GM12878 (cell line): ENCODE data around the gene CCDC182. TPM values are rescaled to one million over a fixed set of nuclear protein-coding genes. Genes with fewer than 3 reads are reported as not detected.

Experiments used
- ATAC-seq: fragments of 200-7000 bp; cut with Tn5 transposase; 3 replicates; pipeline ENCODE4 v1.9.1; 2020; ENCODE audit warnings: mild to moderate bottlenecking, moderate library complexity
- BruUV-seq: library from RNA; stranded (reverse); fragments of 400-500 nt; replicated peaks from 2 replicates; lab custom pipeline; 2021; lab: Mats Ljungman, UMichigan
- CTCF ChIA-PET: fragments of 300-600 bp; sonication (Branson Sonifier 250); formaldehyde crosslinking; extraction: SDS; loops from one replicate; lab custom pipeline; 2021; ENCODE audit warnings: inconsistent platforms; lab: Yijun Ruan, JAX
- POLR2A ChIA-PET: fragments of 350-600 bp; formaldehyde crosslinking; extraction: SDS; loops from one replicate; lab custom pipeline; 2021; ENCODE audit warnings: inconsistent platforms; lab: Charles Lee
- RAD21 ChIA-PET: fragments of 300-600 bp; sonication (Branson Sonifier 250); formaldehyde crosslinking; loops from one replicate; lab custom pipeline; 2023; ENCODE audit warnings: antibody characterized with exemption; ENCODE audit not compliant: unreplicated experiment; lab: Charles Lee
- SMC1A ChIA-PET: fragments of 300-600 bp; sonication (Branson Sonifier 250); formaldehyde crosslinking; loops from one replicate; lab custom pipeline; 2023; ENCODE audit not compliant: unreplicated experiment, uncharacterized antibody; lab: Charles Lee
- DNase-seq: peaks from one replicate; pipeline ENCODE4 v3.0.0-alpha.2; 2011; ENCODE audit warnings: low read depth, low spot score
- FAIRE-seq: peaks from 3 replicates; lab custom pipeline; 2011; peaks lifted over from hg19 to GRCh38; lab: Jason Lieb, UNC
- H2AFZ ChIP-seq: 2 replicates; pipeline ENCODE4 v1.6.0; 2011; ENCODE audit warnings: low read depth, low read length, control low read depth; ENCODE audit not compliant: control insufficient read depth
- H3K27ac ChIP-seq: 2 replicates; pipeline ENCODE4 v1.5.1; 2011; ENCODE audit warnings: control low read depth; ENCODE audit not compliant: control insufficient read depth, insufficient read depth
- H3K27me3 ChIP-seq, 2 experiments: replicated peaks in 1 of 2; 2 replicates each; pipeline versions ENCODE4 v1.6.0 to v1.6.1; 2011; ENCODE audit warnings: low read length in 1 of 2; ENCODE audit not compliant: control insufficient read depth in 2 of 2, insufficient read depth in 2 of 2
- H3K36me3 ChIP-seq, 2 experiments: 2 replicates each; pipeline ENCODE4 v1.5.1; 2011; ENCODE audit warnings: low read length in 1 of 2; ENCODE audit not compliant: control insufficient read depth in 2 of 2, insufficient read depth in 2 of 2
- H3K4me1 ChIP-seq: 2 replicates; pipeline ENCODE4 v1.6.1; 2011; ENCODE audit warnings: mild to moderate bottlenecking, low read length, moderate library complexity, mixed read lengths; ENCODE audit not compliant: control insufficient read depth, insufficient read depth
- H3K4me2 ChIP-seq: 2 replicates; pipeline ENCODE4 v1.6.0; 2011; ENCODE audit warnings: control low read depth; ENCODE audit not compliant: control insufficient read depth, insufficient read depth
- H3K4me3 ChIP-seq: fragments of 200-600 bp; sonication (generic); 2 replicates; pipeline ENCODE4 v1.5.1; 2016
- H3K79me2 ChIP-seq: 2 replicates; pipeline ENCODE4 v1.6.0; 2011; ENCODE audit warnings: low read length; ENCODE audit not compliant: control insufficient read depth, insufficient read depth
- H3K9ac ChIP-seq: 2 replicates; pipeline ENCODE4 v1.8.0; 2011; ENCODE audit warnings: low read length, control low read depth, mixed read lengths; ENCODE audit not compliant: control insufficient read depth, insufficient read depth
- H3K9me3 ChIP-seq: replicated peaks from 3 replicates; pipeline ENCODE4 v1.5.1; 2011; ENCODE audit warnings: mild to moderate bottlenecking, low read length; ENCODE audit not compliant: control insufficient read depth, insufficient read depth
- H4K20me1 ChIP-seq: 2 replicates; pipeline ENCODE4 v1.6.0; 2011; ENCODE audit not compliant: control insufficient read depth, insufficient read depth
- CBX5 ChIP-seq: sonication (generic); IDR thresholded peaks from 2 replicates; pipeline ENCODE4 v1.6.1; 2016; ENCODE audit warnings: low read depth, moderate library complexity, mild to moderate bottlenecking, inconsistent platforms
- FOS ChIP-seq: IDR thresholded peaks from 3 replicates; pipeline ENCODE4 v1.6.1; 2011; ENCODE audit warnings: borderline replicate concordance; ENCODE audit not compliant: insufficient read length; ENCODE audit errors: extremely low read depth
- HDGF ChIP-seq: fragments of 450-650 bp; IDR thresholded peaks from 2 replicates; pipeline ENCODE4 v1.6.1; 2016; ENCODE audit warnings: antibody characterized with exemption
- POLR2A ChIP-seq: IDR thresholded peaks from 2 replicates; pipeline ENCODE4 v1.6.1; 2011; ENCODE audit warnings: low read depth, mild to moderate bottlenecking, low read length
- STAT1 ChIP-seq: fragments of 450-650 bp; conservative IDR thresholded peaks from 2 replicates; pipeline ENCODE4 v1.6.1; 2014; ENCODE audit warnings: antibody characterized with exemption, mild to moderate bottlenecking
- TBL1XR1 ChIP-seq: IDR thresholded peaks from 2 replicates; pipeline ENCODE4 v1.6.1; 2012; ENCODE audit warnings: low read depth, low read length, improper control_type of control experiment
- TCF12 ChIP-seq: IDR thresholded peaks from 2 replicates; pipeline ENCODE4 v1.6.1; 2011; ENCODE audit warnings: low read depth, mild to moderate bottlenecking, low read length
- ZNF217 ChIP-seq: fragments of 450-650 bp; IDR thresholded peaks from 2 replicates; pipeline ENCODE4 v1.6.1; 2017; ENCODE audit warnings: antibody characterized with exemption, mild to moderate bottlenecking
- WGBS: methylation state at CpG from one replicate; pipeline ENCODE4 v1.1.6; 2016; ENCODE audit warnings: low lambda C conversion rate; ENCODE audit not compliant: insufficient replicate concordance, insufficient coverage; ENCODE audit errors: missing lambda C conversion rate; 5-methylcytosine and 5-hydroxymethylcytosine counted together
- in situ Hi-C: fragments of 300-500 bp; cut with MboI; formaldehyde crosslinking; loops from 9 replicates; pipeline ENCODE4 v1.14.3; 2018; ENCODE audit warnings: mixed read lengths
- intact Hi-C: fragments of 100-400 bp; cut with micrococcal nuclease; formaldehyde crosslinking; loops from one replicate; pipeline ENCODE4 v1.14.2; 2022; ENCODE audit not compliant: unreplicated experiment
- polyA plus RNA-seq, 11 experiments: library from polyadenylated mRNA; depleted of rRNA in 4 of 11; unstranded in 6 of 11; stranded (reverse) in 5 of 11; fragments of >200 nt; fragmentation: Nextera tagmentation in 4 of 11; fragmentation: Illumina TruSeq in 1 of 11; extraction: Ambion mirVana in 4 of 11; extraction: Trizol in 1 of 11; gene quantifications; 1 replicate in 1 of 11; 2 replicates in 10 of 11; pipeline versions ENCODE4 v1.2.1 to v1.2.3, GENCODE V29; 2011 to 2016; ENCODE audit warnings: inconsistent platforms in 2 of 11, missing spikeins in 2 of 11, low read depth in 1 of 11
- total RNA-seq, 4 experiments: library from RNA; depleted of rRNA in 3 of 4; stranded (reverse); fragments of >200 nt in 3 of 4; fragmentation: Illumina TruSeq in 1 of 4; extraction: Trizol in 1 of 4; gene quantifications; 2 replicates each; pipeline versions ENCODE4 v1.2.1 to v1.2.3, GENCODE V29; 2013 to 2021
- TF ChIP-seq, protein P1 (sequence below): IDR thresholded peaks from 2 replicates; pipeline ENCODE4 v1.6.1; 2012; ENCODE audit warnings: low read depth, low read length, improper control_type of control experiment
- TF ChIP-seq, protein P2 (sequence below): fragments of 450-650 bp; IDR thresholded peaks from 2 replicates; pipeline ENCODE4 v1.6.1; 2016; ENCODE audit warnings: mild to moderate bottlenecking
- TF ChIP-seq, protein P3 (sequence below): IDR thresholded peaks from 2 replicates; pipeline ENCODE4 v1.6.1; 2011; ENCODE audit warnings: borderline replicate concordance, low read depth, mild to moderate bottlenecking, moderate library complexity, mixed read lengths, low read length; ENCODE audit not compliant: insufficient read depth; ENCODE audit errors: extremely low read length

CCDC182 gene
- total and polyA plus RNA-seq, 10 of the 15 experiments (the other 5 are each of a cell fraction or from before 2014, with no cell fraction given): not detected

DNA sequence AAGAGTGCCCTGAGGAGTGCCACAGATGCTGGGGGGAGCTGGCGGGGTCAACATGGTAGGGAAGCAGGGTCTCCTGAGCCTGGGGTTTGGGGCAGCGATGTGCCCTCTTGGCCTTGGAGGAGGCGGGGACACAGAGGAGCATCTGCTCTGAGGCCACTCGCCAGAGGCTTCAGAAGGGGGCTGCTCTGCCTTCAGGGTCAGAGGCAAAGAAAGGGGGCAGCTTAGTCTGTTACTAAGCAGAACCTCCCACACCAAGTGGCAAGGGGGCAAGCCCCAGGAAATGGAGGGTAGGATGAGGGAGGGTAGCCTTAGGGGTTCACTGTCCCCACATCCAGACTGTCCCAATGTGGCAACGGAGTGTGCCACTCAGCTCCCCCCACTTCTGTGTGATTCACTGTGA lies 18.3 kb downstream of the CCDC182 start:
- no peaks in the 10 kb centered on the region for H3K27me3 ChIP-seq
- H4K20me1 ChIP-seq: no peaks in the 10 kb centered on the region; the same call in 1 of the 2 replicates
- 24% methylated on average over 5 of the region's 5 CpGs for WGBS
- SMC1A ChIA-PET: no interaction called here
- no peak overlapping the region for H3K27ac ChIP-seq
- no peaks in the 10 kb centered on the region for H3K36me3 ChIP-seq
- H2AFZ ChIP-seq: no peak overlapping the region
- no peak for FAIRE-seq
- no peak for TF ChIP-seq HDGF
- TF ChIP-seq, protein P1, sequence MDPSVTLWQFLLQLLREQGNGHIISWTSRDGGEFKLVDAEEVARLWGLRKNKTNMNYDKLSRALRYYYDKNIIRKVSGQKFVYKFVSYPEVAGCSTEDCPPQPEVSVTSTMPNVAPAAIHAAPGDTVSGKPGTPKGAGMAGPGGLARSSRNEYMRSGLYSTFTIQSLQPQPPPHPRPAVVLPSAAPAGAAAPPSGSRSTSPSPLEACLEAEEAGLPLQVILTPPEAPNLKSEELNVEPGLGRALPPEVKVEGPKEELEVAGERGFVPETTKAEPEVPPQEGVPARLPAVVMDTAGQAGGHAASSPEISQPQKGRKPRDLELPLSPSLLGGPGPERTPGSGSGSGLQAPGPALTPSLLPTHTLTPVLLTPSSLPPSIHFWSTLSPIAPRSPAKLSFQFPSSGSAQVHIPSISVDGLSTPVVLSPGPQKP: no peak
- TF ChIP-seq CBX5: no peak
- TF ChIP-seq STAT1: no peak
- TF ChIP-seq POLR2A: no peak
- TF ChIP-seq, all 136 proteins: peak for 0
- POLR2A ChIA-PET: no interaction called here
- Histone ChIP-seq H3K4me2 (no peak overlapping the region), H3K79me2 (no peaks in the 10 kb centered on the region), H3K4me3 (no peak overlapping the region), H3K4me1 (peaks cover 18% of the 10 kb centered on the region), H3K9me3 (no peaks in the 10 kb centered on the region), H3K9ac (no peak overlapping the region)
- in situ Hi-C loops (no loop called here), intact Hi-C loops (no loop called here)
- RAD21 ChIA-PET: no interaction called here
- no TSS peak for BruUV-seq
- CTCF ChIA-PET: no interaction called here
- no peak for ATAC-seq
- DNase-seq: no peak

DNA sequence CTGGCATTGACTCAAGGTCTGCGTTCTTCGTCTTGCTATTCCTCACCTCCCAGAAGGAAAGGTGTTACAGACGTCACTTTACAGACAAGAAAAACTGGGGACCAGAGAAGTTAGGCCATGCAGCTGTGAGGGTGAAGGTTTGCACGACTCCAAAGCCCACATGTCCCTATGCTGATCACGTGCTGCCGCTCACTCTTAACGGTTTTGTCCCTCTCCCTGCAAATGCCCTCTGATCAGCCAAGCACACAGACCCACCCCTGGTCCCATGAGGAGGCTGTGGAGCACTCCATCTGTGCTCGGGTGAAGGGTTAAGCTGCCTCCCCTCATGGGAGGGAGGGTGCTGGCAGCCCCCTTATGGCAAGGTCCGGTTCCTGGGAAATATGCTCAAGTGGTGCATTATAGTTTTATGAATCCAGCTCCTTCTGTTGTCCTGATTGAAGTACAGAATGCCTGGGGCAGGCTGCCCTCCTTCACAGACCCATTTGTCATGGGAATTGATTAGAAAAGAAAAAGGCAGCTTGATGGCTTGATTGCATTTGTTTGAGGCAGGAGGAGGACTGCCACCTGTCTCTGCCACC lies 18.8 kb downstream of the CCDC182 start:
- no peak for DNase-seq
- Histone ChIP-seq H3K27me3 (no peaks in the 10 kb centered on the region), H4K20me1 (no peaks in the 10 kb centered on the region; the same call in 1 of the 2 replicates), H3K79me2 (no peaks in the 10 kb centered on the region), H3K36me3 (no peaks in the 10 kb centered on the region), H3K9me3 (no peaks in the 10 kb centered on the region), H3K27ac (no peak overlapping the region), H3K9ac (no peak overlapping the region), H3K4me3 (no peak overlapping the region), H3K4me1 (peaks cover 18% of the 10 kb centered on the region), H2AFZ (no peak overlapping the region), H3K4me2 (no peak overlapping the region)
- TF ChIP-seq FOS (no peak), TCF12 (no peak), TBL1XR1 (no peak), ZNF217 (no peak)
- TF ChIP-seq, protein P2, sequence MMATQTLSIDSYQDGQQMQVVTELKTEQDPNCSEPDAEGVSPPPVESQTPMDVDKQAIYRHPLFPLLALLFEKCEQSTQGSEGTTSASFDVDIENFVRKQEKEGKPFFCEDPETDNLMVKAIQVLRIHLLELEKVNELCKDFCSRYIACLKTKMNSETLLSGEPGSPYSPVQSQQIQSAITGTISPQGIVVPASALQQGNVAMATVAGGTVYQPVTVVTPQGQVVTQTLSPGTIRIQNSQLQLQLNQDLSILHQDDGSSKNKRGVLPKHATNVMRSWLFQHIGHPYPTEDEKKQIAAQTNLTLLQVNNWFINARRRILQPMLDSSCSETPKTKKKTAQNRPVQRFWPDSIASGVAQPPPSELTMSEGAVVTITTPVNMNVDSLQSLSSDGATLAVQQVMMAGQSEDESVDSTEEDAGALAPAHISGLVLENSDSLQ: no peak
- TF ChIP-seq, protein P3, sequence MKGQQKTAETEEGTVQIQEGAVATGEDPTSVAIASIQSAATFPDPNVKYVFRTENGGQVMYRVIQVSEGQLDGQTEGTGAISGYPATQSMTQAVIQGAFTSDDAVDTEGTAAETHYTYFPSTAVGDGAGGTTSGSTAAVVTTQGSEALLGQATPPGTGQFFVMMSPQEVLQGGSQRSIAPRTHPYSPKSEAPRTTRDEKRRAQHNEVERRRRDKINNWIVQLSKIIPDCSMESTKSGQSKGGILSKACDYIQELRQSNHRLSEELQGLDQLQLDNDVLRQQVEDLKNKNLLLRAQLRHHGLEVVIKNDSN: peak; percentile 67
- no peak for FAIRE-seq
- WGBS: 38% methylated on average over 9 of the region's 9 CpGs
- in situ Hi-C loops (no loop called here), intact Hi-C loops (no loop called here)
- POLR2A ChIA-PET: no interaction called here
- RAD21 ChIA-PET: no interaction called here
- CTCF ChIA-PET: no interaction called here
- BruUV-seq: no TSS peak
- SMC1A ChIA-PET: no interaction called here
- ATAC-seq: no peak
